Measurements from ENCODE around the gene KRTAP17-1.
"Not testable (repeated sequence)": the region's sequence is repeated elsewhere in the genome, so short reads cannot be mapped to it uniquely, and the experiment has no call there.

The KRTAP17-1 gene

DNA sequence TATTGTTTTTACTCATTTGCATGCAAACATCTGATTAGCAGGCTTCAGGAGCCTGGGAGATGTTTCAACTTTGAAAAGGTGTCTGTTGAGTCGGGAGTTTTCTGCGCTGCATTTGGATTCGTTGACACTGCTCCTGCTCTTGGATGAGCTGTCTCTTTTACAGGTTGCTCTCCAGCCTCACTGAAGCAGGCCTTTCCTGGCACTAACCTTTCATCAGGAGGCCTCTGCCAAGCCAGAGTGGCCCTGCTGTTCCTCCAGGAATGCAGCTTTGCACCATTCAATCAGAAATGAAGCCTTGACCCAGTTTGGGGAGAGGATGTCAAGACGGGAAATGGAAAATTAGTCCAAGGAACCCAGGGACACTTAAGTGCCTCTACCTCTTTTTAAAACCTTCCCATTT is 12.5 kb downstream of the KRTAP17-1 start:
- no peak for DNase-seq (ENCODE audit: low spot score)

DNA sequence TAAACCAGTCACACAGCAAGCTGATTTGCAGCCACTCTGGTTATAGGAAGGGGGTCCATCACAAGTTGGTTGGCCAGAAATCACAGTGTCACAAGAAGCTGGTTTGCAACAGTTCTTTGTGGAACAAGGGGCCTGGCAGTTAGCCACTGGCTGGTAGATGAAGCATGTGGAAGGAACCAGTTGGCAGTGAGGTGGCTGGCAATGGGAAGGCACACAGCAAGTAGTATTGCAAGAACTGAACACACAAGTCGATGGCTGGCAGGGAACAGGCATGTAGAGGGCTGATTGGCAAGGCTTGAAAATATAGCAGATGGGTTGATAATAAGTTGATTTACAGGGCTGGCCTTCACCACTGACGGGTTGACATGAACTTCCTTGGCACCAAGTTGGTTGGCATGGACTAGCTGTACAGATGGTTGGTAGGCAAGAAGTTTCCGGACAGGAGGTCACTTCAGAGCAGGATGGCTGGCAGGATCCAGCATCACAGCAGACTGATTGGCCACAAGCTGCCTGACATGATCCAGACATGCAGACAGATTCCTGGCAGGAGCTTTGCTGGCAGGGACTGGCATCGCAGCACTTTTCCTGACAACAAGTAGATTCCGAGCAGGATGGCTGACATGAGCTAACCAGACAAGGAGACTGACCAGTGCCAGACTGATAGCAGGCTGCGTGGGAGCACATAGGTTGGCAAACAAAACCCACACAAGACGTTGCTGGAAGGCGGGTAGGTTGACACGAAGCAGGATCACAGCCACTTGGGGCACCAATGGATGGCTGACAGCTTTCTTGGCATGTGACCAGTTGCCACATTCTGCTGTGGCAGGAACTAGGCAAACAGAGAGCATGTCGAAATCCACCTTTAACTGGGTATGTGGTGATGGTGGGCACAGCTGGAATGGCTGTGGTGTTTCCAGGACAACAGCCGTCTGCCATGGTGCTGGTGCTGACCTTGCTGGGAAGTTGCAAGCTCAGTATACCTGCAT is 13.3 kb downstream of the KRTAP17-1 start, which contains the start of gene KRTAP29-1:
Gene KRTAP29-1 (minus strand): TSS at position 936 of the 986 bp plus-strand sequence. CDS start 0 bp downstream, at position 936.
- DNase-seq (ENCODE audit: low spot score): no peak

DNA sequence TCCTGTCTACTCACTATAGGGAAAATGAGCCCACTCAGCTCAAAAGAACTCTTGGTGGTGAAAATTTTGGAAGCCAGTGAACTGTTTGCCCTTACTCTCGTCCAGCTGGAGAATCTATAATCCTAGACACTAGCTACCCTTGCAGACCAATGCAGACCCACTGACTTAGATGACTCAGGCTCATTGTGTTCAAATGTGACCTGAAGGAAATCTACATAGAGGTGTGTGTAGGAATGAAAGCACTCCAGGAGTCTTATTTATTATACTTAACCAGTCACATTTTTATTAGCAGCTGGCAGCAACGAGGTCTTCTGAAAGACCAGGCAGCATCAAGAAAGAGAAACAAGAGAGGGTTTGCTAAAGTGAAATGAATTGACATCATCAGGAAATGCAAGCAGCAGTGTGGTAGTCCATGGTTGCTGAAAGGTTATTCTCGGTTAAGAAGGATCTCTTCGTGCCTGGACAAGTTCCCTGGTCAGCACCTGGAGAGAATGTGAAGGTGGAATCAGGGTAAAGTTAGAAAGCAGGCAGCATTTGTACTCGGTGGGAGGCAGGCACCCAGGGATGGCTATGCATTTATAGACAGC is 14.2 kb downstream of the KRTAP17-1 start:
- no peak for DNase-seq (ENCODE audit: low spot score)

DNA sequence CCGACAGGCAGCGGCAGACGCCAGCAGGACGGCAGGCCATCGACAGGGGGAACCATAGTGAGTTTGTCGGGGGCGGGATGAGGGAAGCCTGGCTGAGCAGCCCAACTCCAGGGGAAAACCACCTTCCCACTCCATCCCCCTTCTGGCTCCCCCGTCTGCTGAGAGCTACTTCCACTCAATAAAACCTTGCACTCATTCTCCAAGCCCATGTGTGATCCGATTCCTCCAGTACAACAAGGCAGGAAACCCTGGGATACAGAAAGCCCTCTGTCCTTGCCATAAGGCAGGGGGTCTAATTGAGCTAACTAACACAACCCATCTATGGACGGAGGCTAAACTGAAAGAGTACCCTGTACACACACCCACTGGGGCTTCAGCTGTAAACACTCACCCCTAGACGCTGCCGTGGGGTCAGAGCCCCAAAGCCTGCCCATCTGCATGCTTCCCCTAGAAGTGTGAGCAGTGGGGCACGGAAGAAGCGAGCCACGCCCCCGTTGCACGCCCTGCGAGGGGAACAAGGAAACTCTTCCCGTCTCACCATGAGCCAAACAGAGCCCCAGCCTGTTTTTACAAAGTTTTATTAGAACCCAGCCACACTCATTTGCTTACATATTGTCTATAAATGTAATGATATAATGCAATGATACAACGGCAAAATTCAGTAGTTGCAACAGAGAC is 16.9 kb downstream of the KRTAP17-1 start:
- DNase-seq (ENCODE audit: low spot score): no peak

DNA sequence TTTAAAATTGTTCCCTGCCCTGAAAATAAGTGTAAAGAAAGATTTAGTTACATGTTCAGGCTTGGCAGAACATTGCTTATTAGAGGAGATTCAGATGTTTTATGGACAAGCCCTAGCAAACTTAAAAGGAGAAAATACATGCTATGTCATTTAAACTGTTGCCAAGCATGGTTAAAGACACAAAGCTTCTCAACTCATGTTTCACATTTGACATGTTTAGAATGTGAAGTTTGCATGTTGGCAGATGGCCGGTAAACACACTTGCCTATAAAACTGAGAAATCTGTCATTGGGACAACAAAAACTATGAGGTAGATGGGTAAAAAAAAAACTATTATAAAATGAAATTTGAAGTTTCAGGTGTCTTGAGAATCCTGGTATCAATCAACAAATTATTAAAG is 18.7 kb downstream of the KRTAP17-1 start:
- DNase-seq (ENCODE audit: low spot score): no peak

DNA sequence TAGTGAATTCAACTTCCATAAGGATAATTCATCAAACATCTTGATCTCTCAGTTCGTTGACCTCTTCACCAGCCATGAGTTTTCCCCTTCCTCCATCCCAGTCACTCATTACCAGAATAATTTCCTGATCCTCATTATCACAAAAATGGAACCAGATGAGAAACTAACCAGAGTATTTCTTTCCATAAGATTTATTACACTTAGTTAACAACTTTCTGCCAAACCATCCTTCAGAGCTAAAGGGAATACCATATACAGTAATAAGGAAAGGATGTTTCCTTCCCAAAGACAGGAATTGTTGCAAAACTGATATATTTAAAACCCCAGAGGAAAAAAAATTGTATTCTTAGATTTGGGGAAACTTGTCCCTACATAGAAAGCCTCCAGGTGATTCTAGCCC is 21.5 kb downstream of the KRTAP17-1 start:
- DNase-seq (ENCODE audit: low spot score): no peak

DNA sequence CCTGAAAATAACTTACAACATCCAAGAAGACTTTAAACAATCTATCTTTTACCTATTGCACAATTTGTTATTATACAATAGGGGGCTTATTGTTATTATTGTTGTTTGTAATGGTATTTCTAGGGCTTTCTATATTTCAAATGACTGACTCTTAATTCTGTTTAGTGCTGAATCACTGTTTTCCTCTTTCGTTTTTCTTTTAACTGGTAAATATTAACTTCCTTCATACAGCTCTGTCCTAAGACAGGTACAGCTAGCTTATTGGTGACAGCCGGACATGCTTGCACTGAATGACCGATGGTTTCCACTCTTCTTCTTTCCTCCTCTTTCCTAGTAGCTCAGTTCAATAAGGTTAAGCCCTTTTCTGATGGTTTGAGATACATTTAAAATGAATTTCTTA is 28.5 kb downstream of the KRTAP17-1 start:
- no peak for DNase-seq (ENCODE audit: low spot score)

DNA sequence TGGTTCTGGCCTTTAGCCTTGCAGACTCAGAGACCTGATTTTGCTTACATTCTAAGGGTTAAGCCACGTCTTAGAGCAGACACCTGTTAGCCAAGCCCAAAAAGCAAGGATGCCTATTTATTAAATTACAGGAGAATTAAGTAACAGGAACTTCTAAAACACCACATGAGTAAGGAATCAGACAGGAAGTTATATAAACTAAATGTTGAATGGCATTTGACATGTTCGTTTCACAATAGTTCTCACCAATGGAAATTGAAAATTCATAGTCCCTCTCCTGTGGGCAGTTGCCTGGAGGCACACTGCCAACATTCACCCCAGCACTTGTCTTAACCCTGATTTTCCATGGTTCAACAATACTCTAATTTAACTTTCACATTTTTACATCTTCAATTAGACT is 31.0 kb downstream of the KRTAP17-1 start:
- DNase-seq (ENCODE audit: low spot score): no peak

DNA sequence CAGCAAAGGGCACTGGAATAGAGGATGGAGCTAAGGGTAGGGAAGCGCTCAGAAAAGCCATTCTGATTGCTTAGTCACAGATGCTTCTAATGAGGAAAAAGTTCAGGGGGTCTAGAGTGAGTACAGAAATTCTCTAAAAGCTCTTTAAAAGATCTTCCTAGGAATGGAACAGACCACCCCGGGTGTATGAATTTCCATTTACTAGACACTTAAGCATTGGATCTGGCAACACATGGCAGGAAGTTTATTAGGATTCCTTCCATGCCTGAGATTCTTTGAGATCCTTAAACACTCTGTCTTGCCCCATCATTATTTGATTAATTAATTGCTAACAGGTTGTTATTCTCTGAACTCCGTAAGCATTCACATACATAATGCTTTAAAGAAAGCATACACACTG is 31.5 kb downstream of the KRTAP17-1 start:
- DNase-seq (ENCODE audit: low spot score): no peak

DNA sequence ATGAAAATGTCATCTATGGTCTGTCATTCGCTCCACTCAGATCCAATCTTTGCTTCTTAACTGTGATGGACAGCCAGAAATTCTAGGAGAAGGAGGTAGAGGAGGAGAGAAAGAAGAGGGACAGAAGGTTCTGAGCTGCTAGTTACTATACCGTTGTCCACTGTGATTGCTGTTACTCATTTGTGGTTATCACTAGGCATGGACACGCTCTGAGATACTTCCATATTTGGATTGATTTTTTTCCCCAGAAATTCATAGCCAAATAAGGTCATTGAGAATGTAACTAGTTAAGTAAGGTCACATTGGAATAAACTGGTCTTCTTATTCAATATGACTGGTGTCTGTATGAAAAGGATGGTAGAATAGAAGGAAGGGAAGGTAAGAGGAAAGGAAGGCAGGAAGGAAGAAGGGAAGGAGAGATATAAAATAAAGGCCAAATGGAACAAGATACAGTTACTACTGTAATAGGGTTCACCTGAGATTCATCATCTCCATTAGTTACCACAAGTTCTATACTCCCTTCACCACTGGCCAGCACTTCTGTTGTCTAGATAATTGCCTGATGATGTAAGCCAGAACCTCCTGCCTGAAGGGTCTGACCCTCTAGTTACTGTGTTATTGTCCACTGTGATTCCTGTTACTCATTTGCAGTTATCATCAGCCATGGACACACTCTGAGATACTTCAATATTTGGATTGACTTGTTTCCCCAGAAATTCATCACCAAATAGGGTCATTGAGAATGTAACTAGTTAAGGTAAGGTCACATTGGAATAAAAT is 37.1 kb downstream of the KRTAP17-1 start:
- DNase-seq (ENCODE audit: low spot score): no peak

DNA sequence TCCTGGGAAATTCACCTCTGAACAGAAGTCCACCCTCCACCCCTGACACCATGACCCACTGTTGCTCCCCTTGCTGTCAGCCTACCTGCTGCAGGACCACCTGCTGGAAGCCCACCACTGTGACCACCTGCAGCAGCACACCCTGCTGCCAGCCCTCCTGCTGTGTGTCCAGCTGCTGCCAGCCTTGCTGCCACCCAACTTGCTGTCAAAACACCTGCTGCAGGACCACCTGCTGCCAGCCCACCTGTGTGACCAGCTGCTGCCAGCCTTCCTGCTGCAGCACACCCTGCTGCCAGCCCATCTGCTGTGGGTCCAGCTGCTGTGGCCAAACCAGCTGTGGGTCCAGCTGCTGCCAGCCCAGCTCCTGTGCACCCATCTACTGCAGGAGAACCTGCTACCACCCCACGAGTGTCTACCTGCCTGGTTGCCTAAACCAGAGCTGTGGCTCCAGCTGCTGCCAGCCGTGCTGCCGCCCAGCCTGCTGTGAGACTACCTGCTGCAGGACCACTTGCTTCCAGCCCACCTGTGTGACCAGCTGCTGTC is 39.8 kb downstream of the KRTAP17-1 start, which contains the start of gene KRTAP9-7:
Gene KRTAP9-7 (plus strand): TSS at position 51 of the 543 bp plus-strand sequence. CDS start 0 bp downstream, at position 51.
- not testable (repeated sequence) for DNase-seq (ENCODE audit: low spot score)

DNA sequence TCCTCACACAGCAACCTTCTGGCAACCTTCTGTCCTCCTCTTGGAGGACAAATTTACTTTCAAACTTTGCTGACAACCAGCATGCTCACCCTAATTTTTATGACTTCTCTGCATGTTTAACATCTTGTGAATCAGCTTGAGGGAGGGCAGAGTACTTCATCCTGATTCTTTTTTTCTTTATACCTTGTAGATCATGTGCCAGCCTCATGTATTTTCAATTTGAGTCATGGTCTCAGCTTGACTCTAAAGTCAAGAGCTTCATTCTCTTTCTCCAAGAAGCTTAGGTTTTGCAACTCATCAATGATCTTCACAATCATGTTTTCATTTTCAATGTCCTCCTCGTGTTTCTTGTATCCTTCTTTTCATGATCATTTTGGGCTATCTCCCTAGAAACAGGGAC is 43.7 kb downstream of the KRTAP17-1 start:
- DNase-seq (ENCODE audit: low spot score): no peak

DNA sequence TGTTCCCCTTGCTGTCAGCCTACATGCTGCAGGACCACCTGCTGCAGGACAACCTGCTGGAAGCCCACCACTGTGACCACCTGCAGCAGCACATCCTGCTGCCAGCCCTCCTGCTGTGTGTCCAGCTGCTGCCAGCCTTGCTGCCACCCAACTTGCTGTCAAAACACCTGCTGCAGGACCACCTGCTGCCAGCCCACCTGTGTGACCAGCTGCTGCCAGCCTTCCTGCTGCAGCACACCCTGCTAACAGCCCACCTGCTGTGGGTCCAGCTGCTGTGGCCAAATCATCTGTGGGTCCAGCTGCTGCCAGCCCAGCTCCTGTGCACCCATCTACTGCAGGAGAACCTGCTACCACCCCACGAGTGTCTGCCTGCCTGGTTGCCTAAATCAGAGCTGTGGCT is 44.2 kb downstream of the KRTAP17-1 start:
- not testable (repeated sequence) for DNase-seq (ENCODE audit: low spot score)

DNA sequence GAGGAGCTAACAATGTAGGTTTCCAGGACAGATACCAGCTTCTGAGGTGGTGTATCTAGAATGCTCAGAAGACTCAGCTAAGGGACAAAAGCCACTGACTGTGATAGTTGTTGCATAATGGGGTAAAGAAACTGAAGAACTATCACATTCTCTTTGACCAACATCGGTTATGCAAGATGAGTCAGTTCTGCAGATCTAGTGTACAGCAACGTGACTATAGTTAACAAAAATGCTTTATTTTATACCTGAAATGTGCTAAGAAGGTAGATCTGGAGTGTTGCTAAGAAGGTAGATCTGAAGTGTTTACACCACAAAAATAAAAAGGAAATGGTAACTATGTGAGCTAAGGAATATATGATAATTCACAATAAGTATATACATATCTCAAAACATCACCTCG is 47.8 kb downstream of the KRTAP17-1 start:
- DNase-seq (ENCODE audit: low spot score): no peak

DNA sequence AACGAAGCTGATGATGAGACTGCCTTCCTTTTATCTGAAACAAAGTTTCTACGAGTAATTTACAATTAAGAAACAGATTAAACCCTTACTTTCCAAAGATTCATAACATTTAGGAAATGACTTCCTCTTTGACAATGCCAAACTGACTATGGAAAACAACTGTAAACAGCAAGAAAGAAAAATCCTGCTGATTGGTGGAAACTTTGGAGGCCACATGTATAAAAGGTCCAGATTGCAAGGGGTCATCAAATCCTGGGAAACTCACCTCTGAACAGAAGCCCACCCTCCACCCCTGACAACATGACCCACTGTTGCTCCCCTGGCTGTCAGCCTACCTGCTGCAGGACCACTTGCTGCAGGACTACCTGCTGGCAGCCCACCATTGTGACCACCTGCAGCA is 50.4 kb downstream of the KRTAP17-1 start, which contains the start of gene KRTAP9-6:
Gene KRTAP9-6 (plus strand): TSS at position 301 of the 400 bp plus-strand sequence. CDS start 0 bp downstream, at position 301.
- no peak for DNase-seq (ENCODE audit: low spot score)

All from NAMALWA (cell line).